ENCODE results near the gene TRPM5. TPM values are rescaled to one million over a fixed set of nuclear protein-coding genes. Genes with fewer than 3 reads are reported as not detected.

The TRPM5 gene
- total and polyA plus RNA-seq, 4 donors, result 0.05 TPM; not detected in 3

DNA sequence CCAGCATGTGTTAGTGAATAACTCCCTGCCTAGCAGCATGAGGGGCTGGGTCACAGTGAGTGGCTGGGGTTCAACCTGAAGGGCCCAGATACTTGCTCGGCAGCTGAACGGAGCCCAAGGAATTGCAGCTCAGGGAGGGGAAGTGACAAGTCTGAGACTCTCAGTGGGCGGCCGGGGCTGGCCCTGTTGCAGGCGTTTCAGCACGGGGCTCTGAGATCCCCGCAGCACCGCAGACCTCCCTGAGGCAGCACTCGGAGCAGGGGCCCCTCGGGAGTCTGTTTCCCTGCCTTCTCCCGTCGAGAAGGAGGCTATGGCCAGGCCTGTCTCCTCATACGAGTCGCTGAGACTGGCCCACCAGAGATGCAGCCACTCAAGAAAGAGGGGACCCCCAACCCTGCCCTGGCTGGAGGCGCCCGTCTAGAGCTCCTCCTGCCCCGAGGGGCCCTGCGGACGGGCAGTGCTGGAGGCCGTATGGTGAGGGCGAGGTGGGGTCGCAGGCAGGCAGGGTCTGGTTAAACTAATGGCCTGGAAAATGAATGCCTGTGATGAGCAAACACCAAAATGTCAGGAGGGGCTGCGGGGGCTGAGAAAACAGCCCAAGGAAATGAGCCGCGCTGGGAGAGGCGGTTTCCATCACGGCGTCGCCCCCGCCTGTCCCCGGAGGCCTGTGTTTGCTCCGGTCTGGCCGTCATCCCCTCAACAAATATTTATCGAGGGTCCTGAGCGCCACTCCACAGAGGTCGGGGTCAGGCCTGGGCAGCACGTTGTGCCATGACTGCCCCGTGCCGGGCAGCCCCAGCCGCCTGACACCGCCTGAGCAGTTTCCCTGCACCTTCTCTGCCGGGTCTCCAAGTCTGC is 34.5 kb downstream of the TRPM5 start:
- Histone ChIP-seq H3K4me3 (ENCODE audit: low read depth in 1 of 3, low read length in 3 of 3) (no peak overlapping the region), H3K27me3 (ENCODE audit: control insufficient read depth in 4 of 4, insufficient read depth in 4 of 4, low read length in 3 of 4) (no peaks in the 10 kb centered on the region), H3K27ac (ENCODE audit: low read depth in 1 of 2, low read length in 2 of 2) (no peak overlapping the region), H3K36me3 (ENCODE audit: control insufficient read depth in 4 of 4, insufficient read depth in 3 of 4, low read depth in 1 of 4, low read length in 3 of 4) (no peaks in the 10 kb centered on the region), H3K9ac (ENCODE audit: low read depth in 1 of 2, low read length in 2 of 2) (no peak overlapping the region), H3K4me1 (ENCODE audit: control insufficient read depth in 4 of 4, insufficient read depth in 4 of 4, low read length in 3 of 4) (no peaks in the 10 kb centered on the region), H3K9me3 (ENCODE audit: control insufficient read depth in 4 of 4, low read length in 3 of 4) (no peaks in the 10 kb centered on the region)
- 51% methylated on average over 42 of the region's 42 CpGs for WGBS
- DNase-seq (ENCODE audit: low spot score), result no peak
- no peak for TF ChIP-seq RAD21 (IDR thresholded peaks at IDR 0.05)
- no peak for TF ChIP-seq FOXA1 (IDR thresholded peaks at IDR 0.05)
- TF ChIP-seq NR2F2 (IDR thresholded peaks at IDR 0.05), result no peak
- TF ChIP-seq HNF4G (IDR thresholded peaks at IDR 0.05), result no peak
- TF ChIP-seq SP1 (IDR thresholded peaks at IDR 0.05), result no peak
- TF ChIP-seq, protein P1, sequence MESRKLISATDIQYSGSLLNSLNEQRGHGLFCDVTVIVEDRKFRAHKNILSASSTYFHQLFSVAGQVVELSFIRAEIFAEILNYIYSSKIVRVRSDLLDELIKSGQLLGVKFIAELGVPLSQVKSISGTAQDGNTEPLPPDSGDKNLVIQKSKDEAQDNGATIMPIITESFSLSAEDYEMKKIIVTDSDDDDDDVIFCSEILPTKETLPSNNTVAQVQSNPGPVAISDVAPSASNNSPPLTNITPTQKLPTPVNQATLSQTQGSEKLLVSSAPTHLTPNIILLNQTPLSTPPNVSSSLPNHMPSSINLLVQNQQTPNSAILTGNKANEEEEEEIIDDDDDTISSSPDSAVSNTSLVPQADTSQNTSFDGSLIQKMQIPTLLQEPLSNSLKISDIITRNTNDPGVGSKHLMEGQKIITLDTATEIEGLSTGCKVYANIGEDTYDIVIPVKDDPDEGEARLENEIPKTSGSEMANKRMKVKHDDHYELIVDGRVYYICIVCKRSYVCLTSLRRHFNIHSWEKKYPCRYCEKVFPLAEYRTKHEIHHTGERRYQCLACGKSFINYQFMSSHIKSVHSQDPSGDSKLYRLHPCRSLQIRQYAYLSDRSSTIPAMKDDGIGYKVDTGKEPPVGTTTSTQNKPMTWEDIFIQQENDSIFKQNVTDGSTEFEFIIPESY (IDR thresholded peaks at IDR 0.05), result no peak
- no peak for TF ChIP-seq ATF3 (IDR thresholded peaks at IDR 0.05)
- no peak for TF ChIP-seq EGR1 (IDR thresholded peaks at IDR 0.05; ENCODE audit: low read depth in 2 of 2)
- TF ChIP-seq YY1 (IDR thresholded peaks at IDR 0.05), result no peak
- no peak for TF ChIP-seq MAX (IDR thresholded peaks at IDR 0.05)
- TF ChIP-seq RXRA (IDR thresholded peaks at IDR 0.05), result no peak
- TF ChIP-seq HNF4A (conservative IDR thresholded peaks at IDR 0.05), result no peak
- no peak for TF ChIP-seq JUND (IDR thresholded peaks at IDR 0.05)
- TF ChIP-seq, protein P2, sequence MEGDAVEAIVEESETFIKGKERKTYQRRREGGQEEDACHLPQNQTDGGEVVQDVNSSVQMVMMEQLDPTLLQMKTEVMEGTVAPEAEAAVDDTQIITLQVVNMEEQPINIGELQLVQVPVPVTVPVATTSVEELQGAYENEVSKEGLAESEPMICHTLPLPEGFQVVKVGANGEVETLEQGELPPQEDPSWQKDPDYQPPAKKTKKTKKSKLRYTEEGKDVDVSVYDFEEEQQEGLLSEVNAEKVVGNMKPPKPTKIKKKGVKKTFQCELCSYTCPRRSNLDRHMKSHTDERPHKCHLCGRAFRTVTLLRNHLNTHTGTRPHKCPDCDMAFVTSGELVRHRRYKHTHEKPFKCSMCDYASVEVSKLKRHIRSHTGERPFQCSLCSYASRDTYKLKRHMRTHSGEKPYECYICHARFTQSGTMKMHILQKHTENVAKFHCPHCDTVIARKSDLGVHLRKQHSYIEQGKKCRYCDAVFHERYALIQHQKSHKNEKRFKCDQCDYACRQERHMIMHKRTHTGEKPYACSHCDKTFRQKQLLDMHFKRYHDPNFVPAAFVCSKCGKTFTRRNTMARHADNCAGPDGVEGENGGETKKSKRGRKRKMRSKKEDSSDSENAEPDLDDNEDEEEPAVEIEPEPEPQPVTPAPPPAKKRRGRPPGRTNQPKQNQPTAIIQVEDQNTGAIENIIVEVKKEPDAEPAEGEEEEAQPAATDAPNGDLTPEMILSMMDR (IDR thresholded peaks at IDR 0.05; ENCODE audit: low read depth, low read length, missing input control), result no peak
- TF ChIP-seq FOXA2 (IDR thresholded peaks at IDR 0.05), result no peak
- TF ChIP-seq GABPA (IDR thresholded peaks at IDR 0.05 in 1 of 2, conservative IDR thresholded peaks at IDR 0.05 in 1 of 2), result no peak

GRCh38 chr11:2409126-2409525 is 35.2 kb downstream of the TRPM5 start:
- no peak for DNase-seq (ENCODE audit: low spot score)
- Histone ChIP-seq H3K9ac (ENCODE audit: low read depth in 1 of 2, low read length in 2 of 2) (no peak overlapping the region), H3K4me1 (ENCODE audit: control insufficient read depth in 4 of 4, insufficient read depth in 4 of 4, low read length in 3 of 4) (no peaks in the 10 kb centered on the region), H3K4me3 (ENCODE audit: low read depth in 1 of 3, low read length in 3 of 3) (no peak overlapping the region), H3K27me3 (ENCODE audit: control insufficient read depth in 4 of 4, insufficient read depth in 4 of 4, low read length in 3 of 4) (no peaks in the 10 kb centered on the region), H3K36me3 (ENCODE audit: control insufficient read depth in 4 of 4, insufficient read depth in 3 of 4, low read depth in 1 of 4, low read length in 3 of 4) (no peaks in the 10 kb centered on the region), H3K9me3 (ENCODE audit: control insufficient read depth in 4 of 4, low read length in 3 of 4) (no peaks in the 10 kb centered on the region), H3K27ac (ENCODE audit: low read depth in 1 of 2, low read length in 2 of 2) (no peak overlapping the region)
- WGBS, result 71% methylated on average over 16 of the region's 16 CpGs
- TF ChIP-seq YY1 (IDR thresholded peaks at IDR 0.05) (no peak), SP1 (IDR thresholded peaks at IDR 0.05) (no peak), FOXA2 (IDR thresholded peaks at IDR 0.05) (no peak), EGR1 (IDR thresholded peaks at IDR 0.05; ENCODE audit: low read depth in 2 of 2) (no peak), ATF3 (IDR thresholded peaks at IDR 0.05) (no peak), RAD21 (IDR thresholded peaks at IDR 0.05) (no peak), JUND (IDR thresholded peaks at IDR 0.05) (no peak), HNF4G (IDR thresholded peaks at IDR 0.05) (no peak), FOXA1 (IDR thresholded peaks at IDR 0.05) (no peak), GABPA (IDR thresholded peaks at IDR 0.05 in 1 of 2, conservative IDR thresholded peaks at IDR 0.05 in 1 of 2) (no peak)
- TF ChIP-seq, protein P3, sequence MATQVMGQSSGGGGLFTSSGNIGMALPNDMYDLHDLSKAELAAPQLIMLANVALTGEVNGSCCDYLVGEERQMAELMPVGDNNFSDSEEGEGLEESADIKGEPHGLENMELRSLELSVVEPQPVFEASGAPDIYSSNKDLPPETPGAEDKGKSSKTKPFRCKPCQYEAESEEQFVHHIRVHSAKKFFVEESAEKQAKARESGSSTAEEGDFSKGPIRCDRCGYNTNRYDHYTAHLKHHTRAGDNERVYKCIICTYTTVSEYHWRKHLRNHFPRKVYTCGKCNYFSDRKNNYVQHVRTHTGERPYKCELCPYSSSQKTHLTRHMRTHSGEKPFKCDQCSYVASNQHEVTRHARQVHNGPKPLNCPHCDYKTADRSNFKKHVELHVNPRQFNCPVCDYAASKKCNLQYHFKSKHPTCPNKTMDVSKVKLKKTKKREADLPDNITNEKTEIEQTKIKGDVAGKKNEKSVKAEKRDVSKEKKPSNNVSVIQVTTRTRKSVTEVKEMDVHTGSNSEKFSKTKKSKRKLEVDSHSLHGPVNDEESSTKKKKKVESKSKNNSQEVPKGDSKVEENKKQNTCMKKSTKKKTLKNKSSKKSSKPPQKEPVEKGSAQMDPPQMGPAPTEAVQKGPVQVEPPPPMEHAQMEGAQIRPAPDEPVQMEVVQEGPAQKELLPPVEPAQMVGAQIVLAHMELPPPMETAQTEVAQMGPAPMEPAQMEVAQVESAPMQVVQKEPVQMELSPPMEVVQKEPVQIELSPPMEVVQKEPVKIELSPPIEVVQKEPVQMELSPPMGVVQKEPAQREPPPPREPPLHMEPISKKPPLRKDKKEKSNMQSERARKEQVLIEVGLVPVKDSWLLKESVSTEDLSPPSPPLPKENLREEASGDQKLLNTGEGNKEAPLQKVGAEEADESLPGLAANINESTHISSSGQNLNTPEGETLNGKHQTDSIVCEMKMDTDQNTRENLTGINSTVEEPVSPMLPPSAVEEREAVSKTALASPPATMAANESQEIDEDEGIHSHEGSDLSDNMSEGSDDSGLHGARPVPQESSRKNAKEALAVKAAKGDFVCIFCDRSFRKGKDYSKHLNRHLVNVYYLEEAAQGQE (IDR thresholded peaks at IDR 0.05), result no peak
- TF ChIP-seq, protein P2 (IDR thresholded peaks at IDR 0.05; ENCODE audit: low read depth, low read length, missing input control), result no peak

Measured in liver (tissue), 9 donors.